Head of caudate nucleus (tissue), 42 donors: ENCODE results near the gene SLCO3A1.
A peak's percentile ranks its signal among the peaks of the same experiment; 100 is the strongest.

Source experiments
- DNase-seq, 42 donors: peaks; one replicate each; pipeline versions ENCODE4 v3.0.0 to v3.0.0-alpha.2; 2020 to 2021; ENCODE audit warnings: mixed read lengths in 7 of 42
- intact Hi-C: fragments of 100-400 bp; cut with DNase I; formaldehyde crosslinking; loops from one replicate; pipeline ENCODE4 v1.15.0; 2022

Gene SLCO3A1

DNA sequence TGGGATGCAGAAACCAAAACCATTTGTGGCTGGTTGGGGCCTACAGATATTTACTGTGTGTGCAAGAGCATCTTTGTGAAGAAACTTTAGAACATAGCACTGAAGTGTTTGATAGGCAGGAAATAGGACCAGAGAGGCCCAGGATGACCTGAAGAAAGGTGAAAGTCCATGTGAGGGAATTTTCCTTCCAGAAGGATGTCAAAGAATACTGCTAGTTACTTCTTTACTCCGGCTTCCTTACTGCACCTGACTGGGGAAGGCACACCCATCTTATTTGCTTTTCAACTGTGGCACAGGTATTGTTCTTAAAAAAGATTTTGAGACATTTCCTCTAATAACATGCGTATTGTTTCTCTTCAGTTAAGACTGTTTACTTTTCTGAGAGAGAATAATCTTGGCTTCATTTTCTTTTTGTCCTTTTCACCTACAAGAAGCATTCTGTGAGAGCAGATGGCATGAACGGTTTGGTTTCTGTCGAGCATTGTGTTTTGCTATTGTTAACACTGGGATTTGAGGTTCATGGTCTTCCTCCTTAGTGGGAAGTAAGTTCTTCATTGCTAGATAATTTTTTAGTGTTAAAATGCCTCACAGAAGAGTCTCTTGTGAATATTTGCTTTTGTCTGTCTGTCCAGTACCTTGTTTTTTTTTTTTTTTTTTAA, 71.5 kb downstream of the SLCO3A1 start:
- intact Hi-C loops = no loop called here

DNA sequence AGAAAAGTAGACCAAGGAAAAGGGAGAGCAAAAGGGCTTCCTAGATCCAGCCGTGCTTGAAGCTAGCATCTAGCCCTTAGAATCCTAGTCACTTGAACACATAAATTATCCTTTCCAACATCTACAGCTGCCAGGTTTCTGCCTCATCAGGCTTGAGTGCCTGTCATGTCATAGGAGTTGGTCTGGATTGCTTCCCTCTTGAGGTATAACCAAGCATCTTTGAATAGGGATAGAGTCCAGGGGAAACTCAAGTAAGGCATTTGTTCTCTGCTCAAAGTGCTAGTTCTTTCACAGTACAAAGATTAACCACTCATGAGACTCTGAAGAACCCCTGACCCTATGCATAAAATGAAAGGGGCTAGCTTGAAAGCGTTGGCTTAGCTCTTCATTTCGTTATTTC, 72.3 kb downstream of the SLCO3A1 start:
- DNase-seq = peak in 1 of 42 donors; percentile 3
- intact Hi-C loops = no loop called here

More for the DNA sequence above, 71.5 kb downstream of the SLCO3A1 start:
- DNase-seq = peak in 1 of 42 donors; percentile 0

DNA sequence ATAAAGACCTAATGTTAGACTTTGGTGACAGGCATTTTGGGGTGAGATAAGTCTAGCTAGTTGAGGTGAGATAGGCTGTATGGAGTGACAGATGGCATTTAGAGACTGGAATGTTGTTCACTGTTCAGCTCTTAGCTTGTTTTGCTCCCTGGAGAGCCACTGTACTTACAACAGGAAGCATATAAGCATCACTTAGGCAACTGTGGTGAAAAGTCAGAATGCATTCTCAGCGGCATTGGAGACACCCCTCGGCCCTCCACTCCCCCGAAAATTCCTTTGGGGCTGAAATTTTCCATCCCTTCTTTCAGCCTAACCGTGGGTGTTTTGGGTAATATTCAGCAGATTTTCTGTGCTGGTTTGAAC, 73.4 kb downstream of the SLCO3A1 start:
- DNase-seq = no peak
- intact Hi-C loops = no loop called here

DNA sequence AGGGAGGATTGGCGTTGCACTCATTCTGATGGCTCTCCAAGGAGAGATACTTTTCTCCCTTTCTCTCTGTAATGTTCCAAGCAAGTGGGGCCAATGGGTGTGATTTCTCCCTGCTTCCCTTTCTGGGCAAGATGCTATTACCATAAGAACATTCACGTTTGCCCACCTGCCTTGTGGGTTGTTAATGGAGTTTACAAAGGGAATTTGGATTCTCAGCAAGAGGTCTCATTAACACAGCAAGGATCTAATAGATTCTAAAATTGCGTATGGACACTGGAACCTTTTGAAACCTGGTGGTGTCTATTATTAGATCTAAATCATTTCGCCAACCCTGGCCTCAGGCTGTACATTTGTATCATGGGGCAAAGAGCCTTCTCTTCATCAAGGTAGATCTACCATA, 74.1 kb downstream of the SLCO3A1 start:
- DNase-seq = no peak
- intact Hi-C loops = no loop called here

DNA sequence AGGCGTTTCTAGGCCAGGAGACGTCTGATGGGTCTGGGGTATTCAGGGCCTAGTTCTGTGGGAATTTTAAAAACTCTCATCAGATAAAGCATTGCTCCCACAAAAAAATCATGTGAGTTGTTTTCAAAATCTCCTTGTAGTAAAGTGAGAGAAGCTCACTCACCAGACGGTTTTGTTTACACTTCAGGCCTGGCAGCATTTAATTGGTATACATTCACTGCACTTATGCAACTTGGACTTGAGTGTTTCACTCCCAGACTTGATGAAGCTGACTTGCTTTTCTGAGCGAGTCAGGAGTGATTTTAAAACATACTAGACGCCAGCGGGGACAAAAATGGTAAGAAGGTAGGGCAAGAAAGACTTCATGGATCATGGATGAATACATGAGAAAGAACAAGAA, 75.2 kb downstream of the SLCO3A1 start:
- no peak for DNase-seq
- intact Hi-C loops = no loop called here

DNA sequence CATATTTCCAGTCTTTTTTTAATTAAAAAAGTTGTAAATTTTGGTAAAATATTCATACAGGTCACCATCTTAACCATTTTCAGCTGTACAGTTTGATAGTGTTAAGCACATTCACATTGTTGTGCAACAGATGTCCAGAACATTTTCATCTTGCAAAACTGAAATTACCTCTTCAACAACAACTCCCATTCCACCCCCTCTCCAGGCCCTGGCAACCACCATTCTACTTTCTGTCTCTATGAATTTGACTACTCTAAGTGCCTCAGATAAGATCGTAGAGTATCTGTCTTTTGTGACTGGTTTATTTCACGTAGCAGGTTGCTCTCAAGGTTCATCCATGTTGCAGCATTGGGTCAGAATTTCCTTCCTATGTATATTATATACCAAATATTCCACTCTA, 76.0 kb downstream of the SLCO3A1 start:
- peak in 1 of 42 donors; percentile 9 for DNase-seq
- intact Hi-C loops = no loop called here

DNA sequence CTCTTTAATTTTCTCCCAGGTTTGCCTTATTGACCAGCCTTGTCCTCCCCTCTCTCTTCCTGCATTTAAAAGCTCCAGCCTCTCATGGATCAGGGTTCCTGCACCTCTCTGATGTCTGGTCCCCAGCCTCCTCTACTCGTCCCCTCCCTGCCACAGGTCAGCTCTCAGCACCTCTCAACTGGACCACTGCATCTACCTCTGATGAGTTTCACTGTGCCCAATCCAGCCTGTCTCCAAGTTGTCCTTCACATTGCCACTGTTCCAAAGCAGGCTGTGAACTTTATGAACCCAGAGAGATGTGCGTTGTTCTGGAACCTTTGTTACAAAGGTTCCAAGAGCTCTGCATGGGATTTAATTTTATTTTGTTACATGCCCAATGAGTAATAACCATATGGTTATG, 76.6 kb downstream of the SLCO3A1 start:
- intact Hi-C loops = no loop called here
- peak in 1 of 42 donors; percentile 5 for DNase-seq

DNA sequence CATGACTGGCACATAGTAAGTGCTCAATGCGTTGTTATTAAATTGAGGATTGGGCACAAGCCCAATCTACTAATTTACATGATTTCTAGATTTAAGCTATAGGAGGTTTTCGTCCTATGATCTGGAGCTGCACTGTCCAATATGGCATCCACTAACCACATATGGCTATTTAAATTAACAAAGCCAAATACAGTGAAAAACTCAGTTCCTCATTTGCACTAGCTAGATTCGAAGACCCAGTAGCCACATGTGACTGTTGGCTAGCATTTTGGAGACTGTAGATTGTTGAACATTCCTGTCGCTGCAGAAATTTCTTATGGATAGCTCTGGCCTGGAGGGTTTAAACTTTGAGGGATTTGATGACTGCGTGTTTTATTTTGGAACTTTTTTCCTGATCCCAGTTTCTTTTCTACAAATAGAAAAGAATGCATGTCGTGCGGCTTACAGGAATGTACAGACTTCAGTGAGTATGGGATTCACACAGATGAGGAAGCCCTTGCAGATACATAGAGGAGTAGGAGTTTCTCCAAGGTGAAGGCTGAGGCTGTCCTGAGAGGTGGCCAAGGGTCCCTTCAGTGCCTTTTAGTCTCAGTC, 82.8 kb downstream of the SLCO3A1 start:
- intact Hi-C loops = no loop called here
- DNase-seq = no peak

DNA sequence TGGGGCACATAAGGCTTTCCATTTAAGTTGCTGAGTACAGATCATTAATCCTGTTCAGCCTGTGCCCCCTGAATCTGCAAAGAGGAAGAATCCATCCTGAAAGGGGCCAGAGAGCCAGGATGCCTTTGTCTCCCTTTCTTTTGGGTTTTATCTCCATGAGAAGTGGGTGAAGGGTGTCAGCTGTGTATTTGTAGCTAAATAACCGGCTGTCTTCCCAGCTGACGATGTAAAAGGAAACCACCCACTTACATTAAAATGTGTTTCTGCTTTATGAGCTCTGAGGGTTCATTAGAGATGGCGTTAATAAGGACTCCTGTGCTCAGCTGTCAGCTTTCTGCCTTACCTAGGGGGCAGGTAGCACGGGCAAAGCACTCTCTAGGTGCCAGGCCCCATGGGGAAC, 83.4 kb downstream of the SLCO3A1 start:
- intact Hi-C loops = no loop called here
- DNase-seq = no peak

DNA sequence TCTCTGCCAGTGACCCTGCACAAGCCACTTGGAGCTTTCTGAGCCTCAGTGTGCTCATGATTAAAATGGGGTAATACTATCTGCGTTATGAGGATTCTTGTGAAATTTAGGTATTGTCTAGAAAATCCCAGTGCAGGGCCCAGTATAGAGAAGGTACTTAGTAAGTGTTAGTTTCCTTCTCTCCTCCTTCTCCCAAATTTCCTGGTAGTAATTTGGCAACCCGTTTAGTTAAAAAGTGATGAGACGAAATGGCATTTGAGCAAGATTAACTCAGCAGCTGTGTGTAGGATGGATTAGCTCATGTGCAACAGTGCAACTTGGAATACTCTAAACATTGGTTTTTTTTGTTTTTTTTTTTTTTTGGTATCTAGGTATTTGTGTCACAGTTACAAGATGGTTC, 84.6 kb downstream of the SLCO3A1 start:
- intact Hi-C loops = no loop called here

DNA sequence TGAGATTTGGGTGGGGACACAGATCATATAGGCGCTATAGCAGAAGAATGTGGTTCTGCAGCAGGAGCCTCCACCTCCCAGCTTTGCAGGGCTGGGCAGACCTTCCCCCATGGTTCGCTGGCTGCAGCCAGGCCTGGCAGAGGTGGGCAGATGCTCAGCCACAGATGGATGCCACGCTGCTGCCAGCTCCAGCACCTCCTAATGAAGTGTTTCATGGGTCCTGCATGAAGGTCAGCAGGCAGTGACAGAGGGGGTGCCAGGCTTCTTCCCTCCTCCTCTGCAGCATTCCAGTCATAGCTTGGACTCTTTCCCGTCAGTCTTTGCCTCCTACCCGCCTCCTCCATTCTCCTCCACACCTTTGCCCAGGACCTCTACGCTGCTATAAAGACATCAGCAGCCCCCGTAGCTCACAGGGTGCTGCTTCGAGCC, 85.9 kb downstream of the SLCO3A1 start:
- intact Hi-C loops = no loop called here
- DNase-seq = no peak

More for the DNA sequence above, 84.6 kb downstream of the SLCO3A1 start:
- DNase-seq = no peak

DNA sequence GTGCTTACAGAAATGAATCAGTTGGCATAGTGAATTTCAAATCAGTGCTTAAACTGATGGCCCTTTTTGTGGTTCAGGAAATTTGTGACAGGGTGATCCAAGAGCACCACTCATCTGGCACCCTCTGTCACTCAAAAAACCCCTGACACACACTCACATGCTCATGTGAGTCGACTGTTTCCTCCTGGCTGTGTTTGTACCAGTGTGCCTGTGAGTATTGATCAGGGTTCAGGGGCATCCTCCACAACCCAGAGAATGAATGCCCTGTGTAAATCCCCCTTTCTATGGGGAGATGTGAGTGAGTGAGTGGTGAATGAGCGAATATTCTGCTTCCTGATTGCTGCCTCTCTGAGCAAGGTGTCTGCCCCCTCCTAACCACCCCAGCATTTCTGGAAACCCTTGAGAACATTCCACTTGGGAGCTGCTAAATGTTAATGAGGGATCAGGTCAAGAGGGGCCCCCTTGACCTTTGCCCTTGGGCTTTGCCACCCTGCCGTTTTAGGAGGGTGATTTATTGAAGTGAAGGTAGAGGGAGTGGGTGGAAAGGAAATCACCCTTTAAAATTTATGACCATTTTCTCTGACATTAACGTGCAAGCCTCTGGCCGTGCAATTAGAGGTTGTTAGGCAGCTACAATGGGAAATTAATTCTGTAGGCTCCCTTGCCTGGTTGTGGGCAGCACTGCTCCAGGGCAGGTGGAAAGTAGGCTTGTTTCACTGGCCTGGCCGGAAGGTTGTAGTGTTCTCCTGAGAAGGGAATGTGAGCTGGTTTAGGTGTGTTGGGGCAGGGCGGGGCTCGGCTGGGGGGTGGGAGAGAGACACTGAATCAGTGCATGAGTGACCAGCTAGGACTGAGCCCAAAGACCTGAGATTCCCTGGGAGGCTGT, 87.2 kb downstream of the SLCO3A1 start:
- intact Hi-C loops = loop anchor here (10.0 kb wide), 2 partner anchors 86 to 134 kb away; partner anchors contain the start of gene SLCO3A1
- DNase-seq = no peak

DNA sequence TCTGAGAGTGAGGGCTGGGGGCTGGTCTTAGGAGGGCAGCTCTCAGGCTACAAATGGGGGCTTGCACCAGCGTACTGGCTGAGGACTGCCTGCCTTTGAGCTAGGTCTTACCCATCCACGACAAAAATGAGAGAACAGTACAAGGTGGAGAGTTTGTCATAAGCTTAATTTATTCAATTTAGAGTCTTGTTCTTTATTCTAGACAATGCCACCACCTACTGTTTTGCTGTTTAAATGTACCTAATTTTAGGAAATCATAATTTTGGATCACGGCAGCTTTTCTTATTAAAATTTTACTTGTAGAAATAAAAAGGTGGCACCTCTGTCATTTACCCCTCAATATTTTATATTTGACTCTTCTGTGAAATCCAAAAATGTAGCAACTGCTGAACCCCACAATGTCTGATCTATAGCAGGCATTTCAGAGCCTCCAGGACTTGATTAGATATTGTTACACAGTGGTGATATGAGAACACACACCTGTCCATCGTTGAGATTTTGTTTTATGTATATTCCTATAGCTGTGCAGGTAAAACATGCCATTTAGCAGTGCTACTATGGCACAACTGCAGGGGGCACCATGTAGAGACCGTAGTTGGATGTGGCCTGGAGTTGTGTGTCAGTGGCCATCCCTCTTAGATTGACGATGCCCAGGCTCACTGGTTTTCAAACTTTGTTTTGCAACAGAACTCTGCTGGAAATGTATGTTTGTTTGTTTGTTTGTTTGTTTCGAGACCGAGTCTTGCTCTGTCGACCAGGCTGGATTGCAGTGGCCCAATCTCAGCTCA, 88.6 kb downstream of the SLCO3A1 start:
- DNase-seq = no peak
- intact Hi-C loops = loop anchor here (10.0 kb wide), 2 partner anchors 87 to 133 kb away; partner anchors contain the start of gene SLCO3A1

DNA sequence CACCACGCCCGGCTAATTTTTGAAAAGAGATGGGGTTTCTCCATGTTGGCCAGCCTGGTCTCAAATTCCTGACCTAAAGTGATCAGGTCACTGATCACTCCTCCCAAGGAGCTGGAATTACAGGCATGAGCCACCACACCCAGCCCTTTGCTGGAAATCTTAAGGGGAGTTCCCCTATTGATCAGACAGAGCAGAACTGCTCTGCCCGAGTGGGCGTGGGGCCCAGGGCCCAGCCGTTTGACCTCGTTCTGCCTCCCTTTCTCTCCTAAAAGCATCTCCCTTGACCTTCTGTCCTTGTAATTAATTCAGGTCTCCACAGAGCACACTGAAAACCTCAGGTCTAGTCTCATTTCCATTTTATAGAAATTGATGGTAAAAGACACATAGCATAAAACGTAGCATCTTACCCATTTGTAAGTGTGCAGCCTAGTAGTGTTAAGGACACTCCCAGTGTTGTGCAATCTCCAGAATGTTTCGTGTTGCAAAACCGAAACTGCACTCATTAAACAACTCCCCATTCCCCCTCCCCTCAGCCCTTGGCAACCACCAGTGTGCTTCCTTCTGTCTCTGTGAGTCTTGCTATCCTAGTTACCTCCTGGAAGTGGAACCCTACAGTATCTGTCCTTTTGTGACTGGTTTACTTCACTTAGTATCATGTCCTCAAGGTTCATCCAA, 89.3 kb downstream of the SLCO3A1 start:
- DNase-seq = peak in 25 of 42 donors; percentile 23 to 78 (median 49)

DNA sequence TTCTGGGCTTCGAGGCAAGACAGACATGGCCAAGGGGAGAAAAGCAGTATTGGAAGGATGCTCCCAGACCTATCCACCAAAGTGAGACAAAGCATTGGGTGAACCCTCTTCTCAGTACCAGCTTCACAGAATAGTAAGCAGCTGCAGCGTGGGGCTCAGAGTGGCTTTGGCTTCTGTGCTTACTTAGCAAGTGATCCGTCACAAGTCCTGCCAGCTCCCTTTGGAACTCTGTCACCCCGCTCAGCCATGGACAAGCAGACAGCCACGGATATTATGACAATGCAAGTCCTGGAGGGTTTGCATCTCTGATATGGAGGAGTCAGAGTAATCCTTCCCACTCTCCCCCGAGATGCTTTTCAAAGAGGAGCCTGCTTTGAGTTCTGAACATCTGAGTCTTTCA, 90.8 kb downstream of the SLCO3A1 start:
- peak in 22 of 42 donors; percentile 14 to 74 (median 38) for DNase-seq
- intact Hi-C loops = loop anchor here (10.0 kb wide), 2 partner anchors 90 to 130 kb away; partner anchors contain the start of gene SLCO3A1

More for the DNA sequence above, 89.3 kb downstream of the SLCO3A1 start:
- intact Hi-C loops = loop anchor here (10.0 kb wide), 2 partner anchors 88 to 132 kb away; partner anchors contain the start of gene SLCO3A1

DNA sequence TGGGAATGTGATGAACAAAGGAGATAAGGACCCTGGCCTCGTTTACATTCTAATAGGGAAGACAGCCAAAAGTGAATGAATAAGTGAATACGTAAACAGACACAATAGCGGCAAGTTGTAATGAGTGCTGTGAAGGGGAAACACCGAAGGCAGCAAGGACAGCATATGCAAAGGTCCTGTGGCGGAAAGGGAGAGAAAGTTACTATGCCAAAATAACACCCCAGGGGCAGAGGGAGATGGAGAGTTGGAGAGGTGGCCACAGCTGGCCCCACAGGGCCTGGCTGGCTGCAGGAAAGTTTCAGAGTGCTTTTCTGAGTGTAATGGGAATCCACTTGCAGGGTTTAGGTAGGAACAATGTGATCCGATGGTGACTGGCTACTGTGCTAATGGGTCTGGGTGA, 91.9 kb downstream of the SLCO3A1 start:
- DNase-seq = no peak
- intact Hi-C loops = loop anchor here (10.0 kb wide), 2 partner anchors 91 to 129 kb away; partner anchors contain the start of gene SLCO3A1

DNA sequence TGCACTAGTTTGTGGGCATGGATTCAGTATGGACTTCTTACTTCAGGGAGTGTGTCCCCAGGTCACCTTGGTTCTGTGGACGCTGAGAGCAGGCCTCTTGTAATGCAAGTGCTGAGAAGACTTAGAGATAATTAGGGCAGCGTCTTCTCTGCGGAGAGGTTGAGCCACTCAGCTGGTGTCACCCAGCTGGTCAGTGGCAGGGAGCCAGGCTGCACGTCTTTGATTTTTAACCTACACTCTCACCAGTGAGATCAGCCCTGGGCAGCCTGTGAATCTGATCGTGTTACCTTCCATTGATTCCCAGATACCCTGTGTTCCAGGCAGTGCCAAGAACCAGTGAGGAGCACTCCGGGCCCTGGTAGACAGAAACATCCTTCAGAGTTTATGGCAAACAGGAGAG, 92.6 kb downstream of the SLCO3A1 start:
- intact Hi-C loops = loop anchor here (10.0 kb wide), 2 partner anchors 91 to 129 kb away; partner anchors contain the start of gene SLCO3A1
- peak in 1 of 42 donors; percentile 34 for DNase-seq
